Measurements from ENCODE around the gene PHF12. TPM values are rescaled to one million over a fixed set of nuclear protein-coding genes. Genes with fewer than 3 reads are reported as not detected.

The PHF12 gene
- total and polyA plus RNA-seq, 2 of the 13 experiments (the other 11 are each of a cell fraction or from before 2014, with no cell fraction given): 9.8 to 17.1 TPM

- H3K9ac ChIP-seq (ENCODE audit: insufficient read depth, low read depth, low read length): no peak overlapping the region
- no peaks in the 10 kb centered on the region for H3K9me3 ChIP-seq (ENCODE audit: low read length)
- H3K27me3 ChIP-seq (ENCODE audit: control insufficient read depth in 1 of 2, insufficient read depth in 2 of 2, low read length in 2 of 2): peaks cover 2 to 66% of the 10 kb centered on the region in 2 experiments; a peak in 4 of 5 replicates
- H3K4me2 ChIP-seq (ENCODE audit: low read depth, low read length): peak overlapping the region; percentile 39; the same call in 1 of the 2 replicates
- ChIA-PET CTCF (ENCODE audit: low intra/inter-chr PET ratio, low total read pairs) (interaction anchor here (1.2 kb wide), 1 partner anchor 143 kb away, joined by 3 read pairs; no protein-coding TSS in a partner anchor), POLR2A (interaction anchor here (0.7 kb wide), 1 partner anchor 91 kb away, joined by 4 read pairs; no protein-coding TSS in a partner anchor)
- DNase-seq (ENCODE audit: low spot score): peak; percentile 32
- peak; percentile 40 for FAIRE-seq
- H3K79me2 ChIP-seq (ENCODE audit: insufficient read depth, low read length): no peaks in the 10 kb centered on the region
- H3K4me3 ChIP-seq (replicated peaks in 1 of 3; ENCODE audit: insufficient read depth in 1 of 3, low read depth in 2 of 3, low read length in 3 of 3): no peak overlapping the region
- H3K4me1 ChIP-seq (ENCODE audit: insufficient read depth, low read length): peaks cover 48% of the 10 kb centered on the region
- H2AFZ ChIP-seq (ENCODE audit: low read length): no peak overlapping the region
- no peak for ATAC-seq
- no peaks in the 10 kb centered on the region for H3K36me3 ChIP-seq (replicated peaks in 1 of 2; ENCODE audit: control insufficient read depth in 1 of 2, insufficient read depth in 2 of 2, low read length in 2 of 2)
- in situ Hi-C loops (cut with HindIII; ENCODE audit: extremely low pct_ligation_motif_present, low pct_unique_long_range_greater_than_20kb): loop anchor here (5.0 kb wide), 1 partner anchor 138 kb away; no protein-coding TSS in a partner anchor
- no TSS peak for BruUV-seq (replicated peaks)
- no peak overlapping the region for H3K27ac ChIP-seq (ENCODE audit: extremely low read length, insufficient read depth, low read length)
- no peaks in the 10 kb centered on the region for H4K20me1 ChIP-seq (ENCODE audit: insufficient read depth, low read length)
- WGBS (ENCODE audit: low lambda C conversion rate): 4% methylated on average over 2 of the region's 2 CpGs
- intact Hi-C loops (cut with micrococcal nuclease; ENCODE audit: unreplicated experiment): loop anchor here (10.0 kb wide), 2 partner anchors 46 to 106 kb away; no protein-coding TSS in a partner anchor
- TF ChIP-seq ETS1 (CRISPR knock-in tag; IDR thresholded peaks at IDR 0.05) (no peak), RCOR2 (CRISPR knock-in tag; IDR thresholded peaks at IDR 0.05) (no peak), SETDB1 (CRISPR knock-in tag; IDR thresholded peaks at IDR 0.05; ENCODE audit: borderline replicate concordance) (no peak), KDM4B (CRISPR knock-in tag; IDR thresholded peaks at IDR 0.05) (no peak), SIN3A (IDR thresholded peaks at IDR 0.05; ENCODE audit: borderline replicate concordance, low read depth, low read length) (no peak), NCOR1 (IDR thresholded peaks at IDR 0.05; ENCODE audit: borderline replicate concordance, low read length) (no peak), ZNF737 (CRISPR knock-in tag; IDR thresholded peaks at IDR 0.05; ENCODE audit: borderline replicate concordance) (no peak), ZNF780A (CRISPR knock-in tag; IDR thresholded peaks at IDR 0.05) (no peak), TOE1 (CRISPR knock-in tag; IDR thresholded peaks at IDR 0.05) (no peak), ZMAT5 (CRISPR knock-in tag; IDR thresholded peaks at IDR 0.05; ENCODE audit: borderline replicate concordance, low read depth) (no peak), CENPBD1 (CRISPR knock-in tag; IDR thresholded peaks at IDR 0.05; ENCODE audit: borderline replicate concordance, low read depth) (no peak), NR2F1 (CRISPR knock-in tag; IDR thresholded peaks at IDR 0.05) (peak; percentile 85 to 88), BCLAF1 (IDR thresholded peaks at IDR 0.05) (no peak), ZBTB7A (CRISPR knock-in tag; IDR thresholded peaks at IDR 0.05) (0 out of 2 replicates have a peak, but pooled peaks have one; percentile 28), RFX5 (IDR thresholded peaks at IDR 0.05; ENCODE audit: low read depth, low read length) (no peak), CBFB (CRISPR knock-in tag; IDR thresholded peaks at IDR 0.05) (no peak), ZNF891 (CRISPR knock-in tag; IDR thresholded peaks at IDR 0.05) (no peak), HHEX (CRISPR knock-in tag; IDR thresholded peaks at IDR 0.05) (peak; percentile 50; the same call in 1 of the 2 replicates), SIX4 (CRISPR knock-in tag; IDR thresholded peaks at IDR 0.05) (peak; percentile 95), PTBP1 (IDR thresholded peaks at IDR 0.05; ENCODE audit: low read depth, low read length, poor library complexity, severe bottlenecking) (no peak)
Measured at GRCh38 chr17:28968914-28969295, 17.6 kb upstream of the PHF12 start.
